ENCODE results near the gene RAP1A. TPM values are rescaled to one million over a fixed set of nuclear protein-coding genes. Genes with fewer than 3 reads are reported as not detected.

Gene RAP1A
- total RNA-seq, 2 donors from 2014 or later = 28.5 to 35.0 TPM

DNA sequence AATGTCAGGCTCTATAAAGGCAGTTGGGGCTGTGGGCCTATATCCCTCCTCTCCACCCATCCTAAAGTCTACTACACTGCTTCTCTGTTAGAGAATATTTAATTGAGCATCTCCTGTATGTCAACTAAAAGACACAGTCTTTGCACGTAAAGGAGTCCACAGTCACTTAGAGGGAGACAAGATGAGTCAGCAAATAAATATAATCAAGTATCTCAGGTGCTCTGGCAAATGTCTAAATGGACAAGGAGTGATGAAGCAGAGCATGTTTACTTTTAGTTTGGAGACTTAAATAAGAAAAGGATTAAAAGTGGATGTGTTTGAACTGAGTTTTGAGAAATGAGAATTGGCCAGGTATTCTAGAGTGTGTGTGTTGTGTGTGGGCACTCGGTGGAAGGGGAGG lies 41.8 kb upstream of the RAP1A start:
- Histone ChIP-seq H3K4me1 (ENCODE audit: control insufficient read depth, insufficient read depth, low read length) (no peaks in the 10 kb centered on the region), H3K27ac (ENCODE audit: low read depth, low read length) (no peak overlapping the region), H3K36me3 (ENCODE audit: control insufficient read depth, insufficient read depth, low read length) (no peaks in the 10 kb centered on the region), H3K9ac (ENCODE audit: extremely low read depth, low read length, poor library complexity, severe bottlenecking) (no peak overlapping the region), H3K27me3 (ENCODE audit: control insufficient read depth, insufficient read depth, low read length, poor library complexity, severe bottlenecking) (no peaks in the 10 kb centered on the region), H3K4me3 (ENCODE audit: low read length) (no peak overlapping the region), H3K9me3 (ENCODE audit: control insufficient read depth, low read length) (no peaks in the 10 kb centered on the region)
- H3K4me1 Mint-ChIP-seq = peaks cover 10% of the 10 kb centered on the region
- peaks cover 2% of the 10 kb centered on the region for H3K27me3 Mint-ChIP-seq (ENCODE audit: insufficient read depth)
- WGBS, 2 experiments (ENCODE audit: insufficient coverage in 1 of 2, insufficient read length in 1 of 2) = 92 to 100% methylated on average over 2 of the region's 2 CpGs
- no peak overlapping the region for H3K4me3 Mint-ChIP-seq
- H3K27ac Mint-ChIP-seq = no peak overlapping the region
- no peaks in the 10 kb centered on the region for H3K36me3 Mint-ChIP-seq (ENCODE audit: low read depth)
- TF ChIP-seq, protein P1, sequence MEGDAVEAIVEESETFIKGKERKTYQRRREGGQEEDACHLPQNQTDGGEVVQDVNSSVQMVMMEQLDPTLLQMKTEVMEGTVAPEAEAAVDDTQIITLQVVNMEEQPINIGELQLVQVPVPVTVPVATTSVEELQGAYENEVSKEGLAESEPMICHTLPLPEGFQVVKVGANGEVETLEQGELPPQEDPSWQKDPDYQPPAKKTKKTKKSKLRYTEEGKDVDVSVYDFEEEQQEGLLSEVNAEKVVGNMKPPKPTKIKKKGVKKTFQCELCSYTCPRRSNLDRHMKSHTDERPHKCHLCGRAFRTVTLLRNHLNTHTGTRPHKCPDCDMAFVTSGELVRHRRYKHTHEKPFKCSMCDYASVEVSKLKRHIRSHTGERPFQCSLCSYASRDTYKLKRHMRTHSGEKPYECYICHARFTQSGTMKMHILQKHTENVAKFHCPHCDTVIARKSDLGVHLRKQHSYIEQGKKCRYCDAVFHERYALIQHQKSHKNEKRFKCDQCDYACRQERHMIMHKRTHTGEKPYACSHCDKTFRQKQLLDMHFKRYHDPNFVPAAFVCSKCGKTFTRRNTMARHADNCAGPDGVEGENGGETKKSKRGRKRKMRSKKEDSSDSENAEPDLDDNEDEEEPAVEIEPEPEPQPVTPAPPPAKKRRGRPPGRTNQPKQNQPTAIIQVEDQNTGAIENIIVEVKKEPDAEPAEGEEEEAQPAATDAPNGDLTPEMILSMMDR (conservative IDR thresholded peaks at IDR 0.05) = no peak
- DNase-seq = no peak
- H3K9me3 Mint-ChIP-seq = peaks cover 1% of the 10 kb centered on the region

DNA sequence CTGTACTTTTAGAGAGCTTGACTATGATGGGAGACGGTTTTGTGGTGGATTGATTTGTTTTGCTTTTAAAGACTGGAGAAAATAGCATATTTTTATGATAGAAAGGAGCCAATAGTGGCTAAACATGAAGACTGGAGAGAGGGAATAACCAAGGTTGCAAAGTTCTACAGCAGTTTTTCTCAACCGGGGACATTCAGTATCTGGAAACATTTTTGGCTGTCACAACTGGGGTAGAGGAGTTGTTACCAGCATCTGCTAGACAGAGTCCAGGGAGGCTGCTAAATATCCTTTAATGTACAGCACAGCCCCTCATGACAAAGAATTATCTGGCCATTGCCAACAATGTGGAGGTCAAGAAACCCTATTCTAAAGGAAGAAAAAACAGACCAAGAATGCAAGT lies 38.4 kb upstream of the RAP1A start:
- H3K27me3 ChIP-seq (ENCODE audit: control insufficient read depth, insufficient read depth, low read length, poor library complexity, severe bottlenecking) = no peaks in the 10 kb centered on the region
- Mint-ChIP-seq H3K4me1 (peaks cover 7% of the 10 kb centered on the region), H3K4me3 (no peak overlapping the region), H3K9me3 (peaks cover 1% of the 10 kb centered on the region), H3K27ac (no peak overlapping the region), H3K27me3 (ENCODE audit: insufficient read depth) (peaks cover 3% of the 10 kb centered on the region), H3K36me3 (ENCODE audit: low read depth) (no peaks in the 10 kb centered on the region)
- no peak overlapping the region for H3K27ac ChIP-seq (ENCODE audit: low read depth, low read length)
- H3K9me3 ChIP-seq (ENCODE audit: control insufficient read depth, low read length) = no peaks in the 10 kb centered on the region
- no peaks in the 10 kb centered on the region for H3K36me3 ChIP-seq (ENCODE audit: control insufficient read depth, insufficient read depth, low read length)
- TF ChIP-seq, protein P1 (conservative IDR thresholded peaks at IDR 0.05) = no peak
- H3K4me1 ChIP-seq (ENCODE audit: control insufficient read depth, insufficient read depth, low read length) = no peaks in the 10 kb centered on the region
- WGBS, 2 experiments (ENCODE audit: insufficient coverage in 1 of 2, insufficient read length in 1 of 2) = 89 to 100% methylated on average over 1 to 2 of the region's 2 CpGs
- no peak for DNase-seq
- no peak overlapping the region for H3K9ac ChIP-seq (ENCODE audit: extremely low read depth, low read length, poor library complexity, severe bottlenecking)
- no peak overlapping the region for H3K4me3 ChIP-seq (ENCODE audit: low read length)

DNA sequence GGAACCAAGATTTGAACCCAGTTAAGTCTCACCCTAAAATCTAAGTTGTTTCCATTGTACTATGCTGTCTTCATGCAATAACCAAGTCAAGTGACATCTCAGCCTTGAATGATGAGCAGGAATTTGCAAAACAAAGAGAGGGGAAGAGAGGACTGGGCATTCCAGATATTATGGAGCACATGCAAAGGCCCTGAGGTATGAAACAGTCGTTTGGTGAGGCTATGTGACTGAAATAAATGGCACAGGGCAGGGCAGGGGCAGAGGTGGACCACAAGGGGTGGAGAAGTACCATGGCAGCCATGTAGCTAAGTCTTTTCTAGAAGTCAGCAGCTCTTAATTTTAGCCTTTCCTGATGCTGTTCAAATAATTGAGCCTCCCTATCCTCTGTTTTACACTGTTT lies 37.6 kb upstream of the RAP1A start:
- no peak overlapping the region for H3K27ac Mint-ChIP-seq
- H3K27me3 Mint-ChIP-seq (ENCODE audit: insufficient read depth) = peaks cover 7% of the 10 kb centered on the region
- no peaks in the 10 kb centered on the region for H3K36me3 Mint-ChIP-seq (ENCODE audit: low read depth)
- H3K4me3 ChIP-seq (ENCODE audit: low read length) = no peak overlapping the region
- H3K9me3 Mint-ChIP-seq = no peaks in the 10 kb centered on the region
- no peaks in the 10 kb centered on the region for H3K36me3 ChIP-seq (ENCODE audit: control insufficient read depth, insufficient read depth, low read length)
- no peak overlapping the region for H3K27ac ChIP-seq (ENCODE audit: low read depth, low read length)
- no peaks in the 10 kb centered on the region for H3K9me3 ChIP-seq (ENCODE audit: control insufficient read depth, low read length)
- H3K4me1 Mint-ChIP-seq = no peaks in the 10 kb centered on the region
- no peak overlapping the region for H3K4me3 Mint-ChIP-seq
- TF ChIP-seq, protein P1 (conservative IDR thresholded peaks at IDR 0.05) = no peak
- H3K27me3 ChIP-seq (ENCODE audit: control insufficient read depth, insufficient read depth, low read length, poor library complexity, severe bottlenecking) = no peaks in the 10 kb centered on the region
- 74 to 88% methylated on average over 1 of the region's 1 CpG for WGBS, 2 experiments (ENCODE audit: insufficient coverage in 1 of 2, insufficient read length in 1 of 2)
- no peak for DNase-seq
- no peaks in the 10 kb centered on the region for H3K4me1 ChIP-seq (ENCODE audit: control insufficient read depth, insufficient read depth, low read length)
- H3K9ac ChIP-seq (ENCODE audit: extremely low read depth, low read length, poor library complexity, severe bottlenecking) = no peak overlapping the region
